ENCODE measurements around the gene IL4R. TPM values are rescaled to one million over a fixed set of nuclear protein-coding genes. Genes with fewer than 3 reads are reported as not detected.

IL4R gene
- total and polyA plus RNA-seq, 2 experiments from 2014 or later: 6.4 to 17.6 TPM

GRCh38 chr16:27413956-27414355, 100.2 kb downstream of the IL4R start (continued):
- TF ChIP-seq, protein P1, sequence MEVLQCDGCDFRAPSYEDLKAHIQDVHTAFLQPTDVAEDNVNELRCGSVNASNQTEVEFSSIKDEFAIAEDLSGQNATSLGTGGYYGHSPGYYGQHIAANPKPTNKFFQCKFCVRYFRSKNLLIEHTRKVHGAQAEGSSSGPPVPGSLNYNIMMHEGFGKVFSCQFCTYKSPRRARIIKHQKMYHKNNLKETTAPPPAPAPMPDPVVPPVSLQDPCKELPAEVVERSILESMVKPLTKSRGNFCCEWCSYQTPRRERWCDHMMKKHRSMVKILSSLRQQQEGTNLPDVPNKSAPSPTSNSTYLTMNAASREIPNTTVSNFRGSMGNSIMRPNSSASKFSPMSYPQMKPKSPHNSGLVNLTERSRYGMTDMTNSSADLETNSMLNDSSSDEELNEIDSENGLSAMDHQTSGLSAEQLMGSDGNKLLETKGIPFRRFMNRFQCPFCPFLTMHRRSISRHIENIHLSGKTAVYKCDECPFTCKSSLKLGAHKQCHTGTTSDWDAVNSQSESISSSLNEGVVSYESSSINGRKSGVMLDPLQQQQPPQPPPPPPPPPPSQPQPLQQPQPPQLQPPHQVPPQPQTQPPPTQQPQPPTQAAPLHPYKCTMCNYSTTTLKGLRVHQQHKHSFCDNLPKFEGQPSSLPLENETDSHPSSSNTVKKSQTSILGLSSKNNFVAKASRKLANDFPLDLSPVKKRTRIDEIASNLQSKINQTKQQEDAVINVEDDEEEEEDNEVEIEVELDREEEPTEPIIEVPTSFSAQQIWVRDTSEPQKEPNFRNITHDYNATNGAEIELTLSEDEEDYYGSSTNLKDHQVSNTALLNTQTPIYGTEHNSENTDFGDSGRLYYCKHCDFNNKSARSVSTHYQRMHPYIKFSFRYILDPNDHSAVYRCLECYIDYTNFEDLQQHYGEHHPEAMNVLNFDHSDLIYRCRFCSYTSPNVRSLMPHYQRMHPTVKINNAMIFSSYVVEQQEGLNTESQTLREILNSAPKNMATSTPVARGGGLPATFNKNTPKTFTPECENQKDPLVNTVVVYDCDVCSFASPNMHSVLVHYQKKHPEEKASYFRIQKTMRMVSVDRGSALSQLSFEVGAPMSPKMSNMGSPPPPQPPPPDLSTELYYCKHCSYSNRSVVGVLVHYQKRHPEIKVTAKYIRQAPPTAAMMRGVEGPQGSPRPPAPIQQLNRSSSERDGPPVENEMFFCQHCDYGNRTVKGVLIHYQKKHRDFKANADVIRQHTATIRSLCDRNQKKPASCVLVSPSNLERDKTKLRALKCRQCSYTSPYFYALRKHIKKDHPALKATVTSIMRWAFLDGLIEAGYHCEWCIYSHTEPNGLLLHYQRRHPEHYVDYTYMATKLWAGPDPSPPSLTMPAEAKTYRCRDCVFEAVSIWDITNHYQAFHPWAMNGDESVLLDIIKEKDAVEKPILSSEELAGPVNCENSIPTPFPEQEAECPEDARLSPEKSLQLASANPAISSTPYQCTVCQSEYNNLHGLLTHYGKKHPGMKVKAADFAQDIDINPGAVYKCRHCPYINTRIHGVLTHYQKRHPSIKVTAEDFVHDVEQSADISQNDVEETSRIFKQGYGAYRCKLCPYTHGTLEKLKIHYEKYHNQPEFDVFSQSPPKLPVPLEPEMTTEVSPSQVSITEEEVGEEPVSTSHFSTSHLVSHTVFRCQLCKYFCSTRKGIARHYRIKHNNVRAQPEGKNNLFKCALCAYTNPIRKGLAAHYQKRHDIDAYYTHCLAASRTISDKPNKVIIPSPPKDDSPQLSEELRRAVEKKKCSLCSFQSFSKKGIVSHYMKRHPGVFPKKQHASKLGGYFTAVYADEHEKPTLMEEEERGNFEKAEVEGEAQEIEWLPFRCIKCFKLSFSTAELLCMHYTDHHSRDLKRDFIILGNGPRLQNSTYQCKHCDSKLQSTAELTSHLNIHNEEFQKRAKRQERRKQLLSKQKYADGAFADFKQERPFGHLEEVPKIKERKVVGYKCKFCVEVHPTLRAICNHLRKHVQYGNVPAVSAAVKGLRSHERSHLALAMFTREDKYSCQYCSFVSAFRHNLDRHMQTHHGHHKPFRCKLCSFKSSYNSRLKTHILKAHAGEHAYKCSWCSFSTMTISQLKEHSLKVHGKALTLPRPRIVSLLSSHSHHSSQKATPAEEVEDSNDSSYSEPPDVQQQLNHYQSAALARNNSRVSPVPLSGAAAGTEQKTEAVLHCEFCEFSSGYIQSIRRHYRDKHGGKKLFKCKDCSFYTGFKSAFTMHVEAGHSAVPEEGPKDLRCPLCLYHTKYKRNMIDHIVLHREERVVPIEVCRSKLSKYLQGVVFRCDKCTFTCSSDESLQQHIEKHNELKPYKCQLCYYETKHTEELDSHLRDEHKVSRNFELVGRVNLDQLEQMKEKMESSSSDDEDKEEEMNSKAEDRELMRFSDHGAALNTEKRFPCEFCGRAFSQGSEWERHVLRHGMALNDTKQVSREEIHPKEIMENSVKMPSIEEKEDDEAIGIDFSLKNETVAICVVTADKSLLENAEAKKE (CRISPR knock-in tag; IDR thresholded peaks at IDR 0.05): no peak
- TF ChIP-seq CREB1 (CRISPR knock-in tag; IDR thresholded peaks at IDR 0.05; ENCODE audit: low read depth) (no peak), EZH2 (IDR thresholded peaks at IDR 0.05; ENCODE audit: low read depth, unreplicated experiment) (no peak)

Other genes with a start within 250 kb of the IL4R start
- not detected in 2 replicates for gene C16orf82, start 247.0 kb upstream of the IL4R start, total RNA-seq (2014; rRNA removed; shearing (Covaris generic))
- gene C16orf82, start 247.0 kb upstream of the IL4R start, polyA plus RNA-seq (2016; fragmentation: Nextera tagmentation; extraction: Ambion mirVana): not detected in 2 replicates
- 5.1 and 9.1 TPM in 2 replicates for gene KDM8, start 110.4 kb upstream of the IL4R start, total RNA-seq (2014; rRNA removed; shearing (Covaris generic))
- 3.8 and 5.7 TPM in 2 replicates for gene KDM8, start 110.4 kb upstream of the IL4R start, polyA plus RNA-seq (2016; fragmentation: Nextera tagmentation; extraction: Ambion mirVana)
- gene NSMCE1, start 45.2 kb upstream of the IL4R start, total RNA-seq (2014; rRNA removed; shearing (Covaris generic)): 30.6 and 33.9 TPM in 2 replicates
- 47.2 and 50.8 TPM in 2 replicates for gene NSMCE1, start 45.2 kb upstream of the IL4R start, polyA plus RNA-seq (2016; fragmentation: Nextera tagmentation; extraction: Ambion mirVana)
- gene IL21R, start 88.2 kb downstream of the IL4R start, total RNA-seq (2014; rRNA removed; shearing (Covaris generic)): 2.6 TPM in 2 replicates
- 0.42 and 0.83 TPM in 2 replicates for gene IL21R, start 88.2 kb downstream of the IL4R start, polyA plus RNA-seq (2016; fragmentation: Nextera tagmentation; extraction: Ambion mirVana)
- gene GTF3C1, start 235.9 kb downstream of the IL4R start, total RNA-seq (2014; rRNA removed; shearing (Covaris generic)): 138 and 141 TPM in 2 replicates
- gene GTF3C1, start 235.9 kb downstream of the IL4R start, polyA plus RNA-seq (2016; fragmentation: Nextera tagmentation; extraction: Ambion mirVana): 78.5 and 90.6 TPM in 2 replicates
- 6.6 and 11.8 TPM in 2 replicates for gene KATNIP, start 236.2 kb downstream of the IL4R start, total RNA-seq (2014; rRNA removed; shearing (Covaris generic))
- gene KATNIP, start 236.2 kb downstream of the IL4R start, polyA plus RNA-seq (2016; fragmentation: Nextera tagmentation; extraction: Ambion mirVana): 7.0 and 8.6 TPM in 2 replicates

Measured in GM23338 (cell line).